Activated naive CD4-positive, alpha-beta T cell treated with anti-CD3 and anti-CD28 coated beads for 36 hours (primary cell): ENCODE results near the gene STRIP1. TPM values are rescaled to one million over a fixed set of nuclear protein-coding genes. Genes with fewer than 3 reads are reported as not detected.

Experiments
- CTCF ChIA-PET: fragments of 350-600 bp; sonication (Branson Sonifier 250); formaldehyde crosslinking; loops from one replicate; lab custom pipeline; 2021; ENCODE audit warnings: antibody characterized with exemption; lab: Charles Lee
- DNase-seq: peaks from one replicate; pipeline ENCODE4 v3.0.0-alpha.2; 2020
- H3K27ac Mint-ChIP-seq: one replicate; pipeline ENCODE4 v1.8.0; 2021; ENCODE audit warnings: mild to moderate bottlenecking, mixed read lengths
- H3K27me3 Mint-ChIP-seq: one replicate; pipeline ENCODE4 v1.8.0; 2021; ENCODE audit warnings: low read depth, mixed read lengths
- H3K36me3 Mint-ChIP-seq: one replicate; pipeline ENCODE4 v1.8.0; 2021; ENCODE audit warnings: low read depth, mixed read lengths
- H3K4me1 Mint-ChIP-seq: one replicate; pipeline ENCODE4 v1.8.0; 2021; ENCODE audit warnings: low read depth, mixed read lengths
- H3K4me3 Mint-ChIP-seq: one replicate; pipeline ENCODE4 v1.8.0; 2021; ENCODE audit warnings: mild to moderate bottlenecking, moderate library complexity, mixed read lengths
- H3K9me3 Mint-ChIP-seq: one replicate; pipeline ENCODE4 v1.8.0; 2021; ENCODE audit warnings: mixed read lengths
- intact Hi-C: fragments of 100-400 bp; cut with micrococcal nuclease; formaldehyde crosslinking; loops from one replicate; pipeline ENCODE4 v1.15.1; 2023
- total RNA-seq, 2 experiments: library from RNA; stranded (reverse); gene quantifications; one replicate each; pipeline ENCODE4 v1.2.3, GENCODE V29; 2021

Gene STRIP1
- total RNA-seq, 2 experiments from 2014 or later, result 20.7 to 22.8 TPM

DNA sequence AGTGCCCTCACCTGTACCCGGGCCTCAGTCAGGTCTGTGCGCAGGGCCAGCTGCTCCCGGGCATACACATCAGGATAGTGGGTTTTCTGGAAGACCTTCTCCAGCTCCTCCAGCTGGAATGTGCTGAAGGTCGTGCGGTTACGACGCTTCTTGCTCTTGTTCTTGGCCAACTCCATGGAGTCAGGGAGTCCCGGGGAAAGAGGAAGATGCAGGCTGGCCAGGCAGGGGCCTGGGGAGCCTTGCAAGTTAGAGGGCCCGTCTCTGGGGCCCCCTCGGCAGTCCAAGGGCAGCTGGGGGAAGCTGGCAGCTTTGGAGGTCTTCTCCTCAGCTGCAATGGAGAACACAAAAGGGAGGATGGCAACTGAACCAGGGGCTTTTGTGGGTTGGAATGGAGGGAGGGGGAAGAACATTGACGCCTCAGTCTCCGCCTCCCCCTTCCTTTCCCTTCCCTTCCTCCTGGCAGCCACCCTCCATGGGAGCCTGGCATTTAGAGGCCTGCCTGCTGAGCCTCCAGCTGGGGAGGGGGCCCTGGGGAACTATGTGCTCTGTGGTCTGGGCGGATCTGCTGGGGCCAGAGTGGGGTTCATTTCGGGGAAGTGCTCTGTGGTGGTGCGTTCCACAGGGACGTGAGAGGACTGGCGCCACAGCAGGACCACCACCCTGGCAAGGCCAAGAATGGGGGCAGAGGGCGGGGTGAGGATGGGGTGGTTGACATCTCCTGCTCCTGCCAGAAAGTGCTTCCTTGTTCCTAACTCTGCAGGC lies 30.3 kb downstream of the STRIP1 start:
- Mint-ChIP-seq H3K9me3 (no peaks in the 10 kb centered on the region), H3K27ac (no peak overlapping the region), H3K27me3 (peaks cover 32% of the 10 kb centered on the region), H3K4me3 (no peak overlapping the region), H3K36me3 (peaks cover 2% of the 10 kb centered on the region), H3K4me1 (peaks cover 11% of the 10 kb centered on the region)
- CTCF ChIA-PET, result interaction anchor here (5.4 kb wide), 2 partner anchors 10 to 40 kb away, joined by 30 to 42 read pairs; no protein-coding TSS in a partner anchor
- intact Hi-C loops, result no loop called here
- DNase-seq, result no peak

DNA sequence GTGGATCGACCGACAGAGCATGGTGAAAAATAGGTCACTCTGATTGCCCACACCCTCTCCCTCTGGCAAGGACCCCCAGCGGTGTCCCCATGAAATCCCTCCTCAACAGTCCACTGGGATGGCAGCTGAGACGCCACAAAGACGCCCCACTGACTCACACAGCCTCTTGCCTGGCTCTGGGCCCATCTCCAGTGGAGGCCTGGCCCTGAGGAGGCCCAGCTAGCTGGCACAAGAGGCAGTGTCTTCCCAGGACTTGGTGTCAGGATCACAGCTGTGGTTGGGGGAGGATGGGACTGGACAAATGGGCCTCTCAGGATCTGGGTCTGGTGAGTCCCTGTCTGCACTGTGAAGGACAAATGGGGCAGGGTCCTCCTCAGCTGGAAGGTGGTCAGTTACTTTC lies 31.4 kb downstream of the STRIP1 start:
- no peaks in the 10 kb centered on the region for H3K9me3 Mint-ChIP-seq

DNA sequence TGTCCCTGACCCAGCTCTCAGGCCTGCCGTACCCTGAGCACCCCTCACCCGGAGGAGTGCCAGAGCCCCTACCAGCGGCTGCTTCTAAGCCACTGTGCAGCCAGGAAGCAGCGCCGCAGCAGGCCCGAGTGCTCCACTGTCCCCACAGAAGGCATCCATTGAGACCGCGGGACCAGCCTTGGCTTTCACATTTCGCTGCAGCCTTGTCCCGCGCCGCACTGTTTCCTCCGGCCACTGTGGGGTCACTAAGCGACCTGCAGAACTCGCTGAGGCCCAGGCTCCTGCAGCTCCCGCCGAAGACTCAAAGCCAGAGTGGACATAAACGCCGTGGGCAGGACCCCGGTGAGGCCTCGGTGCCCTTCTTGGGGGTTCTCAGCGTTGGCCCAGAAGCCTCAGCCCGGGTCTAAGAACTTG lies 33.1 kb downstream of the STRIP1 start:
- Mint-ChIP-seq H3K27ac (no peak overlapping the region), H3K4me1 (peaks cover 14% of the 10 kb centered on the region), H3K36me3 (no peaks in the 10 kb centered on the region), H3K4me3 (no peak overlapping the region), H3K27me3 (peaks cover 52% of the 10 kb centered on the region), H3K9me3 (no peaks in the 10 kb centered on the region)
- CTCF ChIA-PET, result interaction anchor here (1.5 to 5.4 kb wide), 2 partner anchors 13 to 49 kb away, joined by 4 to 42 read pairs; no protein-coding TSS in a partner anchor
- no peak for DNase-seq
- intact Hi-C loops, result no loop called here

More for the DNA sequence above, 31.4 kb downstream of the STRIP1 start:
- no peak for DNase-seq
- H3K4me1 Mint-ChIP-seq, result peaks cover 14% of the 10 kb centered on the region
- intact Hi-C loops, result no loop called here
- CTCF ChIA-PET, result interaction anchor here (1.0 to 5.4 kb wide), 3 partner anchors 11 to 39 kb away, joined by 3 to 42 read pairs (median 30); no protein-coding TSS in a partner anchor
- no peak overlapping the region for H3K27ac Mint-ChIP-seq
- H3K27me3 Mint-ChIP-seq, result peaks cover 37% of the 10 kb centered on the region
- no peaks in the 10 kb centered on the region for H3K36me3 Mint-ChIP-seq
- no peak overlapping the region for H3K4me3 Mint-ChIP-seq

DNA sequence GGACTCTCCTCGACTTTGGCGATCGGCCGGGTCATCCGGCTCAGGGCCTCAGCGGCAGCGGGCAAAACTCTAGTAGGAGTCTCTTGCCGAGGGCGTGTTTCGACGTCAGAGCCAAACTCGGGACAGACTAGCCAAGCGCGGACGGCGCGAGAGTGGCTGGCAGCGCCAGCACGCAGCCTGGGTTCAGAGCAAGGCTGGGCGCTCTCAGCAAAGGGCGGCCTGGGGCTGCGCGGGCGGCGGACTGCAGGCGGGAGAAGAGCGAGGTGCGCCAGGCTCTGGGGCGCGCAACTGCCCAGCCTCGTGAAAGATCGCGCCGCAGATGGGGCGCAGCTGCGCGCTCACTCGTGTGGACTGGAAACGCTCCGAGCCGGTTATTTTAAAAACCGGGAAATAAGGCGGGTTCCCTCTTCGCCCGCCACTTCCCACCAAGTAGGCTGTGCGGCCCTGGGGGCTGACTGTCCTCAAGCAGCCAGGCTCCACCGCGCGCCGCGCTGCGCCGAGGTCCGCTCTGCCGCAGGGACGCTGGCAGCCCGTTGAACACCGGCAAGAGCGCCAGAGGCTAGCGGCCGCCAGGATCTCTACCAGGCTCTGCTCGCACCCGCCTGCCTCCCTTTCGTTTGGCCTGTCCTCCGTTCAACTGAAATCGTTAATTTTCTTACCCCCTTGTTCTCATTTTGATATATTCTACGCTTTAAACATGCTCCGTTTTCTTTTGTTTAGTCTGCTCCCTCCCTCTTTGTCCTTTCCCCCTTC lies 33.6 kb downstream of the STRIP1 start:
- Mint-ChIP-seq H3K27ac (no peak overlapping the region), H3K27me3 (peaks cover 55% of the 10 kb centered on the region), H3K9me3 (no peaks in the 10 kb centered on the region), H3K4me1 (peaks cover 14% of the 10 kb centered on the region), H3K4me3 (peak overlapping the region; percentile 30), H3K36me3 (no peaks in the 10 kb centered on the region)
- intact Hi-C loops, result loop anchor here (2.0 kb wide), 1 partner anchor 17 kb away; no protein-coding TSS in a partner anchor
- no peak for DNase-seq
- CTCF ChIA-PET, result interaction anchor here (1.4 to 5.4 kb wide), 3 partner anchors 8 to 49 kb away, joined by 4 to 42 read pairs (median 6); no protein-coding TSS in a partner anchor

DNA sequence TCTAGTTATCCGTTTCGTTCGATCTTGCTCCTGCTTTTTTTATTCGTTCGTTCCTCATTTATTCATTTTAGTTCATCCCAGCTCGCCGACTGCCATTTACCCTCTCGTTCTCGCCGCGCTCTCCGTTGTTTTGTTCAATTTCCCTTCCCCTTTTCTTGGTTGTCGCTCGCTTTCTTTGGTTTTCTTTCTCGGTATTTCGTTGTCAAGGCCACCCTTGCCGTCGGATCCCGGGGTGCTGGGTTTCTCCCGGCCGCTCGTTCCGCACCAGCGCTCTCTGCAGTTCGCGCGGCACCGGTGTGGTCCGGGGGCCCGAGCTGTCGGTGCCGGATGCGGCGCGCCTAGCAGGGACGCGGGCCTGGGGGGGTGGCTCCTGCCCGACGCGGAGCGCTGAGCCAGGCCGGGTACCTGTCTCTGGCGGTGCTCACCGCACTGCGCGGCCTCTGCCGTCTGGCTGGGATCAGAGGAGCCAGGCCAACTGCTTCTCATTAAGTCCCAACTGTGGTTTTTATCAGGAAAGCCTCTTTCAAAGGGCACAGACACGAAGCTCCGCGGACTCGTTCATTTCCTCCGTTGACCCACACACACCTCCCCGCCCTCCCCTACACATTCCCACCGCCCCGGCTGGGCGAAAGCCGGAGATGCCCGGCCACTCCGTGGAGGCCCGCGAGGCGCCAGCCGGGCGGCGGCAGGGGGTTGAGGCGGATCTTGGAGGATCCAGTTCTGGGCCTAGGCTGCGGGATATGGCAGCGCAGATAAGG lies 34.4 kb downstream of the STRIP1 start:
- H3K4me3 Mint-ChIP-seq, result peak overlapping the region; percentile 30
- CTCF ChIA-PET, result interaction anchor here (1.4 to 5.4 kb wide), 2 partner anchors 9 to 14 kb away, joined by 6 to 42 read pairs; no protein-coding TSS in a partner anchor
- H3K27ac Mint-ChIP-seq, result no peak overlapping the region
- no peak for DNase-seq
- H3K36me3 Mint-ChIP-seq, result no peaks in the 10 kb centered on the region
- H3K9me3 Mint-ChIP-seq, result no peaks in the 10 kb centered on the region
- peaks cover 59% of the 10 kb centered on the region for H3K27me3 Mint-ChIP-seq
- intact Hi-C loops, result loop anchor here (1.0 to 2.0 kb wide), 2 partner anchors 9 to 16 kb away; no protein-coding TSS in a partner anchor
- H3K4me1 Mint-ChIP-seq, result peaks cover 14% of the 10 kb centered on the region

DNA sequence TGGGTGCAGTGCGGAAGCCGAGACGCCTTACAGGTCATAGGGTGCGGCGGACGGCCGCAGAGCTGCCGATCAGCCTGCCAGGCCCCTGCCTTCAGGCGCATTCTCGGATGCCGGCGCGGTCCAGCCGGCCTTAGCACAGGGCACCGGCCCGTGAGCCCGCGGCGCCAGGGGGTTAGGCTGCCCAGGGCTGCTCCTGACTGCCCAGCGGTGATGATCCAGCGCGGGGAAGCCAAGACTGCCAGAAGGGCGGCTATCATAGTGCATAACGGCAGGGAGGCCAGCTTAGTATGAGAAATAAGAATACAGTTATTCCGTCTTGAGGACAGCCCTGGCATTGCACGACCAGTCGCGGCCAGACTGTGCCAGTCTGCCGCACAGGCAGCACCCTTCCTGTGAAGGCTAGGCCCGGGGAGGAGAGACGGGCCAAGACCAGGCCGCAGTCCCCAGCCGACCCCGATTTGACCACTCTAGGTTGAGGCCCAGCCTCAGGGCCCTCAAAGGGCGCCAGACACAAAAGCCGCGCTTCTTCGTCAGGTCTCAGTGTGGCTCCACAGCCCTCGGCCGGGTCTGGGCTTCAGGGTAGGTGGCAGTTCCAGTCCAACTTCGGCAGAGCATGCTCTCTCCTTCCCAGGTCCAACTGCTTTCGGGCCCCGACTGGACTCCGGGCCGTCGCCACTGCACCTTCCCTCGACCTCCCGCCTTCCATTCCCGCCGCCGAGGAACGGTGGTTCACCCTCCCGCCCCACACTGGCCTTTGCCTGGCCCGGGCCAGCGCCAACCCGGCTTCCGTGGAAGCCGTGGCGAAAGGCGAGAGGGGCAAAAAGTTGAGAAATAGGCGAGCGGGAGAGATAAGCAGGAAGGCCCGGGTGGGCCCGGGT lies 35.2 kb downstream of the STRIP1 start:
- Mint-ChIP-seq H3K27ac (no peak overlapping the region), H3K9me3 (no peaks in the 10 kb centered on the region), H3K4me3 (peak overlapping the region; percentile 52), H3K27me3 (peaks cover 61% of the 10 kb centered on the region), H3K36me3 (no peaks in the 10 kb centered on the region), H3K4me1 (peaks cover 14% of the 10 kb centered on the region)
- intact Hi-C loops, result loop anchor here (1.0 to 2.0 kb wide), 2 partner anchors 9 to 15 kb away; no protein-coding TSS in a partner anchor
- no peak for DNase-seq
- CTCF ChIA-PET, result interaction anchor here (1.4 to 5.4 kb wide), 2 partner anchors 10 to 15 kb away, joined by 6 to 42 read pairs; no protein-coding TSS in a partner anchor

DNA sequence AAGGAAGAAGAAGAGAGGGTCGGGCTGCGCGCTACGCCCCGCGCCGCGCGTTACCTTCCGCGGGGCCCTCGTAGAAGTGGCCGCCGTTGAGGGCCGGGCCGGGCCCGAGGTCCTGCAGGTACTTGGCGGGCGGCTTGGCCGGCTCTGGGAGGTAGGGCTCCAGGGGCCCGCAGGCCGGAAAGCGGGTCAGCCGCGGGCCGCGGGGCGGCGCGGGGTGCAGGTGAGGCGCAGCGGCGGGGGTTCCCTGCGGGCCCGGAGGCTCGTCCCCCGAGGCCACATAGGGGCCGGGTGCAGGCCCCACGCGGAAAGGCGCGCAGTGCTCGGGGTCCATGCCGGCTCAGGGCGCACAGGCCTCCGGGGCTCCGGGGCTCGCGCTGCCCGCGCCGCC lies 35.9 kb downstream of the STRIP1 start:
- Mint-ChIP-seq H3K27me3 (peaks cover 61% of the 10 kb centered on the region), H3K9me3 (no peaks in the 10 kb centered on the region), H3K4me3 (peak overlapping the region; percentile 52), H3K36me3 (no peaks in the 10 kb centered on the region), H3K4me1 (peaks cover 14% of the 10 kb centered on the region), H3K27ac (no peak overlapping the region)
- CTCF ChIA-PET, result interaction anchor here (1.2 to 2.1 kb wide), 4 partner anchors 11 to 40 kb away, joined by 3 to 16 read pairs (median 5); no protein-coding TSS in a partner anchor
- DNase-seq, result no peak
- intact Hi-C loops, result no loop called here

DNA sequence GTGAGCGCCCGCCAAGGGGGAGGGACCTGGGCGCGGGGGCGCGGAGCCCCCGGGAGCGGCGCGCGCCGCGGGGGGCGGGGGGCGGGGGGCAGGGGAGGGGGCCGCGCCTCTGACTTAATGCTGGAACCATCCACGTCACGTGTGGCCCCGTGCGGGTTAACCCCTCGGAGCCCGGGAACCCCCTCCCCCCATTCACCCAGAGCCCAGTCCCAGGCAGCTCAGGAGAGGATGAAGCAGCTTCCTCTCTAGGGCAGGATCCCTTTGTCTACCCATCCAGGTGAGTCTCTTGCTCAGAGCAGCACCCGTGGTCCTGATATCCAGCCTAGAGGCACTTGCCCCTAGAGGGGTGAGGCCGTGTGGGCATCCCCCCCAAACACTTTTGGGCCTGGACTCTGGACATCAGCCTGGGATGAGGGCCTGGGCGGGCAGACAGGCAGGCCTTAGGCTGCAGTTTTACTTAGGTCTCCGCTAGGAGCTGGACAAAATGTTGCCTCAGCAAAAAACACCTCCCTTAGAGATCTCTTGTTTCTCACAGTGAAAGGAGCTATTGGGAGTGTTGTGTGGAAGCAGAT lies 36.3 kb downstream of the STRIP1 start, which contains the start of gene ALX3:
ALX3 (minus strand) TSS at position 2 of the 572 bp plus-strand sequence. CDS start 60 bp downstream, outside the sequence.
- Mint-ChIP-seq H3K36me3 (no peaks in the 10 kb centered on the region), H3K4me3 (peak within 1 kb of the TSS; percentile 52), H3K27ac (no peak within 1 kb of the TSS), H3K9me3 (no peaks in the 10 kb centered on the region), H3K27me3 (peaks cover 61% of the 10 kb centered on the region), H3K4me1 (peaks cover 14% of the 10 kb centered on the region)
- DNase-seq, result no peak
- intact Hi-C loops, result no loop called here
- CTCF ChIA-PET, result interaction anchor here (1.0 to 2.1 kb wide), 5 partner anchors 11 to 41 kb away, joined by 3 to 16 read pairs (median 4); no protein-coding TSS in a partner anchor

DNA sequence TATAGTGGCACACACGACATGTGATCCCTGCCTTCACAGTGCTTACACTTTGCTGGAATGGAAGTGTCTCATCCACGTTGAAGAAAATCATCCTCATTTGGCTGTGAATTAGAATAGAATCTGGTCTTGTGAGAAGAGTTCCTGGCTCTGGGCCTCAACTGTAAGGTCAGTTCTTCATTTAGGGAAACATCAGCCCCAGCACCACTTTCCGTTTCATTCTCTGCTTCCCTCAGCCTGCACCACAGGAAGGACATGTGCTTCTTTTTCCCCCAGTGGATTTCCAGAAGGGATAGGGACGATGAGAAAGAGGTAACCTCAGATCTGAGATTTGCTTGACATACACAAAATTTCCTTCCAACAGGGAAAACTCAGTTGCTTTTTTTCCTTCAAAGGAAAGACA lies 39.7 kb downstream of the STRIP1 start:
- intact Hi-C loops, result no loop called here
- H3K27me3 Mint-ChIP-seq, result peaks cover 40% of the 10 kb centered on the region
- CTCF ChIA-PET, result interaction anchor here (1.0 to 1.6 kb wide), 3 partner anchors 12 to 25 kb away, joined by 3 to 6 read pairs (median 3); no protein-coding TSS in a partner anchor

DNA sequence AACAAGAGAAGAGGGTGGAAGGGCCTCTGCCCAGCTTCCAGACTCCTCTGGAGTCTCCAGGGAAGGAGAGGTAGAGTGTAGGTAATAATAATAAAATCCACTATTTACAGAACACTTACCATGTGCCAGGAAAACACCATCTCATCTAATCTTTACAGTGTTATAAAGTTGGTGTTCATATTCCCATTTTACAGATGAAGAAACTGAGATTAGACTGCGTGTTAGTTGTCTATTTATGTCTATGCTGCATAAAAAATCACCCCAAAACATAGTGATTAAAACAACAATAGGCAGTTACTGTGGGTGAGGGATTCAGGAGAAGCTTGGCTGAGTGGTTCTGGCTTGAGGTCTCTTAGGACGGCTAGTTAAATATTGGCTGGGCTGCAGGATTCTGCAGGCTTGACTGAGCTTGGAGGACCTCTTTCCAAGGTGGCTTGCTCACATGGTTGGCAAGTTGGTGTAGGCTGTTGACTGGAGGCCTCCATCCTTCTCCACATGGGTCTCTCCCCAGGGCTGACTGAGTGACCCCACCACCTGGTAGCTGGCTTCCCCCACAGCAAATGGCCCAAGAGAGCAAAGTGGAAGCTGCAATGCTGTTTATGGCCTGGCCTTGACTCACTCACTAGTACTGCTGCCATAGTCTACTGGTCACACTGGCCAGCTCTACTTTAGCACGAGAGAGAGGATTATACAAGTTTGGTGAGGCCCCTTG lies 42.5 kb downstream of the STRIP1 start:
- no peaks in the 10 kb centered on the region for H3K9me3 Mint-ChIP-seq
- no peak for DNase-seq
- H3K4me3 Mint-ChIP-seq, result no peak overlapping the region
- no peaks in the 10 kb centered on the region for H3K36me3 Mint-ChIP-seq
- H3K27me3 Mint-ChIP-seq, result peaks cover 26% of the 10 kb centered on the region
- H3K4me1 Mint-ChIP-seq, result no peaks in the 10 kb centered on the region
- intact Hi-C loops, result no loop called here
- H3K27ac Mint-ChIP-seq, result no peak overlapping the region
- CTCF ChIA-PET, result interaction anchor here (1.6 to 2.5 kb wide), 3 partner anchors 11 to 23 kb away, joined by 7 to 13 read pairs (median 10); no protein-coding TSS in a partner anchor

More for the DNA sequence above, 39.7 kb downstream of the STRIP1 start:
- peaks cover 7% of the 10 kb centered on the region for H3K4me1 Mint-ChIP-seq
- H3K9me3 Mint-ChIP-seq, result no peaks in the 10 kb centered on the region
- H3K4me3 Mint-ChIP-seq, result no peak overlapping the region
- H3K27ac Mint-ChIP-seq, result no peak overlapping the region
- DNase-seq, result no peak
- no peaks in the 10 kb centered on the region for H3K36me3 Mint-ChIP-seq
